K562 (cell line): ENCODE data around the gene RRBP1. TPM values are rescaled to one million over a fixed set of nuclear protein-coding genes. Genes with fewer than 3 reads are reported as not detected.

Experiments used
- ATAC-seq: fragments of 200-7000 bp; cut with Tn5 transposase; 3 replicates; pipeline ENCODE4 v1.9.1; 2020; ENCODE audit warnings: moderate library complexity
- BruUV-seq: library from RNA; stranded (reverse); fragments of 400-500 nt; replicated peaks from 2 replicates; lab custom pipeline; 2021; lab: Mats Ljungman, UMichigan
- CTCF ChIA-PET: fragments of 300-600 bp; formaldehyde crosslinking; extraction: SDS; loops from one replicate; lab custom pipeline; 2021; ENCODE audit warnings: low intra/inter-chr PET ratio; lab: Yijun Ruan, JAX
- POLR2A ChIA-PET: fragments of 300-600, 350-650 bp; sonication (Branson Sonifier 250); formaldehyde crosslinking; extraction: SDS; loops from one replicate; lab custom pipeline; 2021; ENCODE audit warnings: antibody characterized with exemption, inconsistent platforms; lab: Yijun Ruan, JAX
- DNase-seq, 4 experiments: peaks; one replicate each; pipeline versions ENCODE4 v3.0.0 to v3.0.0-alpha.2; 2011 to 2018; ENCODE audit warnings: low spot score in 3 of 4, mixed read lengths in 3 of 4; ENCODE audit errors: extremely low read depth in 1 of 4
- FAIRE-seq: peaks from 2 replicates; lab custom pipeline; 2011; peaks lifted over from hg19 to GRCh38; lab: Jason Lieb, UNC
- H2AFZ ChIP-seq: 2 replicates; pipeline ENCODE4 v1.6.0; 2011; ENCODE audit warnings: low read depth, low read length, control low read depth, inconsistent platforms
- H3K27ac ChIP-seq: fragments of 200-600 bp; 3 replicates; pipeline ENCODE4 v1.8.0; 2011; ENCODE audit warnings: low read depth, mild to moderate bottlenecking, control low read depth, inconsistent platforms, low read length, moderate library complexity, mixed read lengths; ENCODE audit errors: extremely low read depth
- H3K27me3 ChIP-seq, 2 experiments: fragments of 300-600 bp in 1 of 2; 2 replicates in 1 of 2; 3 replicates in 1 of 2; pipeline versions ENCODE4 v1.6.0 to v1.8.0; 2011; ENCODE audit warnings: inconsistent platforms in 2 of 2, low read length in 2 of 2, mild to moderate bottlenecking in 1 of 2, mixed read lengths in 1 of 2, moderate library complexity in 1 of 2; ENCODE audit not compliant: control insufficient read depth in 2 of 2, insufficient read depth in 2 of 2
- H3K36me3 ChIP-seq: fragments of 300-600 bp; 3 replicates; pipeline ENCODE4 v1.8.0; 2011; ENCODE audit warnings: mild to moderate bottlenecking, low read length, inconsistent platforms; ENCODE audit not compliant: control insufficient read depth, insufficient read depth
- H3K4me1 ChIP-seq, 2 experiments: fragments of 200-600 bp in 1 of 2; replicated peaks in 1 of 2; 2 replicates in 1 of 2; 3 replicates in 1 of 2; pipeline versions ENCODE4 v1.5.1 to v1.8.0; 2011; ENCODE audit warnings: inconsistent platforms in 2 of 2, low read length in 2 of 2, mild to moderate bottlenecking in 1 of 2, mixed read lengths in 1 of 2, moderate library complexity in 1 of 2; ENCODE audit not compliant: control insufficient read depth in 2 of 2, insufficient read depth in 2 of 2
- H3K4me2 ChIP-seq: 2 replicates; pipeline ENCODE4 v1.6.1; 2011; ENCODE audit warnings: low read length, control low read depth, inconsistent platforms, mixed read lengths; ENCODE audit not compliant: insufficient read depth
- H3K4me3 ChIP-seq: fragments of 200-600 bp; sonication (generic), shearing (Covaris generic); 2 replicates; pipeline ENCODE4 v1.5.1; 2016; ENCODE audit warnings: control low read depth, inconsistent platforms
- H3K79me2 ChIP-seq: fragments of 200-600 bp; 3 replicates; pipeline ENCODE4 v1.8.0; 2011; ENCODE audit warnings: low read length, inconsistent platforms; ENCODE audit not compliant: control insufficient read depth, insufficient read depth
- H3K9ac ChIP-seq, 2 experiments: 2 replicates each; pipeline versions ENCODE4 v1.6.0 to v1.6.1; 2011; ENCODE audit warnings: low read depth in 2 of 2, low read length in 2 of 2, control low read depth in 1 of 2, inconsistent platforms in 1 of 2, mild to moderate bottlenecking in 1 of 2, mixed read lengths in 1 of 2; ENCODE audit not compliant: insufficient read depth in 1 of 2
- H3K9me1 ChIP-seq: one replicate; pipeline ENCODE4 v1.6.0; 2011; ENCODE audit warnings: inconsistent platforms, mild to moderate bottlenecking, low read length, moderate library complexity; ENCODE audit not compliant: control insufficient read depth, insufficient read depth
- H3K9me3 ChIP-seq: replicated peaks from 2 replicates; pipeline ENCODE4 v1.5.1; 2011; ENCODE audit warnings: low read depth, low read length, inconsistent platforms; ENCODE audit not compliant: control insufficient read depth, insufficient read depth
- H4K20me1 ChIP-seq: replicated peaks from 2 replicates; pipeline ENCODE4 v1.6.1; 2011; ENCODE audit warnings: low read length, inconsistent platforms, mixed read lengths; ENCODE audit not compliant: control insufficient read depth, insufficient read depth
- POLR2G ChIP-seq: fragments of 200-400 bp; formaldehyde crosslinking; IDR thresholded peaks from 2 replicates; pipeline ENCODE4 v1.6.1; 2017; ENCODE audit warnings: low read depth, mild to moderate bottlenecking, antibody characterized with exemption, low read length, moderate library complexity
- ZNF589 ChIP-seq: fragments of 200-800 bp; sonication (Bioruptor generic); IDR thresholded peaks from 2 replicates; pipeline ENCODE4 v1.6.1; 2016; ENCODE audit warnings: low read depth, missing genetic modification characterization, missing compliant biosample characterization
- ZNF668 ChIP-seq: fragments of 250-450 bp; sonication (Bioruptor Pico); IDR thresholded peaks from 2 replicates; pipeline ENCODE4 v1.8.0; 2022; ENCODE audit warnings: mild to moderate bottlenecking, inconsistent platforms
- WGBS: fragments of 100-300 bp; shearing (Covaris generic); methylation state at CpG from one replicate; pipeline ENCODE4 v1.1.6; 2016; ENCODE audit warnings: low coverage, mixed read lengths; ENCODE audit not compliant: insufficient coverage; ENCODE audit errors: missing lambda C conversion rate; 5-methylcytosine and 5-hydroxymethylcytosine counted together
- in situ Hi-C: fragments of 300-500 bp; cut with MboI; formaldehyde crosslinking; loops from 4 replicates; pipeline ENCODE4 v1.15.0; 2018; ENCODE audit warnings: inconsistent platforms, mixed read lengths
- intact Hi-C: fragments of 100-400 bp; cut with micrococcal nuclease; formaldehyde crosslinking; loops from 2 replicates; pipeline ENCODE4 v1.14.2; 2022
- polyA plus RNA-seq, 8 experiments: library from polyadenylated mRNA; depleted of rRNA in 4 of 8; stranded (reverse) in 5 of 8; unstranded in 3 of 8; fragments of >200 nt; fragmentation: Nextera tagmentation in 2 of 8; fragmentation: Illumina TruSeq in 1 of 8; extraction: Ambion mirVana in 2 of 8; extraction: Trizol in 1 of 8; gene quantifications; 2 replicates each; pipeline versions ENCODE4 v1.2.1 to v1.2.3, GENCODE V29; 2011 to 2014; ENCODE audit warnings: inconsistent platforms in 1 of 8, missing spikeins in 1 of 8
- total RNA-seq, 7 experiments: library from RNA; depleted of rRNA in 6 of 7; stranded (reverse); fragments of >200 nt in 6 of 7; fragmentation: Illumina TruSeq in 2 of 7; extraction: Trizol in 2 of 7; gene quantifications; 2 replicates each; pipeline versions ENCODE4 v1.2.1 to v1.2.3, GENCODE V29; 2011 to 2021; ENCODE audit warnings: low replicate concordance in 1 of 7

Gene RRBP1
- total and polyA plus RNA-seq, 9 of the 15 experiments (the other 6 are each of a cell fraction or from before 2014, with no cell fraction given), result 0.84 to 32.0 (median 17.6) TPM

DNA sequence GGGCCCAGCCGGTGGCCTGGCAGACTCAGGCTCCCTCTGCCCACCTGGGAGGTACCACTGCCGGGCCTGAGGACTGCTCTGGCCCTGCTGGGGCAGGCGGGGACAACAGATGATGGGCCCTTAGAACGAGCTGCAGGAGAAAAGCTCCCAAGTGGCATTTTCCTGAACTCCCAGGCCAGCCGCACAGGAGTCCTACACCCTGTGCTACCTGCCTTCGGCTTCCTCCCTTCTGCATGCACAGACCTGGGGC, 70.8 kb downstream of the RRBP1 start:
- H4K20me1 ChIP-seq, result no peaks in the 10 kb centered on the region; the same call in 1 of the 2 replicates
- no peak overlapping the region for H3K4me2 ChIP-seq
- intact Hi-C loops (no loop called here), in situ Hi-C loops (loop anchor here (5.0 kb wide), 1 partner anchor 69 kb away; no protein-coding TSS in a partner anchor)
- no peak overlapping the region for H2AFZ ChIP-seq
- no peak overlapping the region for H3K4me3 ChIP-seq
- H3K9ac ChIP-seq, result no peak overlapping the region
- 47% methylated on average over 3 of the region's 6 CpGs for WGBS
- DNase-seq, result no peak
- peak; percentile 82; the same call in 2 of the 3 replicates for ATAC-seq
- H3K27ac ChIP-seq, result no peak overlapping the region
- ChIA-PET POLR2A (no interaction called here), CTCF (no interaction called here)
- H3K9me1 ChIP-seq, result no peaks in the 10 kb centered on the region
- H3K36me3 ChIP-seq, result peaks cover 18% of the 10 kb centered on the region; the same call in 1 of the 3 replicates
- no peak for TF ChIP-seq ZNF668 (CRISPR knock-in tag)
- H3K9me3 ChIP-seq, result no peaks in the 10 kb centered on the region
- H3K4me1 ChIP-seq, result peaks cover 0 to 24% of the 10 kb centered on the region in 2 experiments; a peak in 2 of 5 replicates
- BruUV-seq, result no TSS peak
- H3K79me2 ChIP-seq, result no peaks in the 10 kb centered on the region
- no peak for FAIRE-seq
- no peaks in the 10 kb centered on the region for H3K27me3 ChIP-seq

GRCh38 chr20:17610566-17611289, 71.3 kb downstream of the RRBP1 start:
- intact Hi-C loops, result no loop called here
- ChIA-PET CTCF (no interaction called here), POLR2A (interaction anchor here (1.0 kb wide), 1 partner anchor 15 kb away, joined by 3 read pairs; no protein-coding TSS in a partner anchor)
- TF ChIP-seq ZNF589 (CRISPR knock-in tag) (no peak), POLR2G (peak; percentile 49; the same call in 1 of the 2 replicates)
- peaks cover 0 to 24% of the 10 kb centered on the region in 2 experiments; a peak in 2 of 5 replicates for H3K4me1 ChIP-seq
- in situ Hi-C loops, result loop anchor here (5.0 kb wide), 1 partner anchor 68 kb away; no protein-coding TSS in a partner anchor
- H3K4me2 ChIP-seq, result no peak overlapping the region
- no peak for FAIRE-seq
- no TSS peak for BruUV-seq
- no peak overlapping the region for H2AFZ ChIP-seq
- no peaks in the 10 kb centered on the region for H3K27me3 ChIP-seq
- peaks cover 14% of the 10 kb centered on the region; the same call in 1 of the 3 replicates for H3K36me3 ChIP-seq
- no peak; the same call in 1 of the 3 replicates for ATAC-seq
- H3K79me2 ChIP-seq, result no peaks in the 10 kb centered on the region
- DNase-seq, result no peak
- no peak overlapping the region for H3K27ac ChIP-seq
- no peaks in the 10 kb centered on the region; the same call in 1 of the 2 replicates for H4K20me1 ChIP-seq
- no peak overlapping the region for H3K9ac ChIP-seq
- WGBS, result 67% methylated on average over 11 of the region's 19 CpGs
- no peaks in the 10 kb centered on the region for H3K9me3 ChIP-seq
- no peaks in the 10 kb centered on the region for H3K9me1 ChIP-seq
- H3K4me3 ChIP-seq, result no peak overlapping the region
